Activated naive CD8-positive, alpha-beta T cell treated with anti-CD3 and anti-CD28 coated beads, Interleukin-2, amount 50 U/mL, for 24 hours (primary cell): ENCODE results near the gene IP6K1.
"Not testable (repeated sequence)": the region's sequence is repeated elsewhere in the genome, so short reads cannot be mapped to it uniquely, and the experiment has no call there.

ENCODE experiments used
- ATAC-seq: fragments of 150-1000 bp; cut with Tn5 transposase; one replicate; pipeline ENCODE4 v1.10.0; 2021
- DNase-seq: peaks from one replicate; pipeline ENCODE4 v3.0.0; 2021
- H3K27ac Mint-ChIP-seq: one replicate; pipeline ENCODE4 v1.8.0; 2021; ENCODE audit warnings: mild to moderate bottlenecking, mixed read lengths
- H3K27me3 Mint-ChIP-seq: one replicate; pipeline ENCODE4 v1.8.0; 2021; ENCODE audit warnings: mixed read lengths
- H3K36me3 Mint-ChIP-seq: one replicate; pipeline ENCODE4 v1.8.0; 2021; ENCODE audit warnings: low read depth, mixed read lengths
- H3K4me1 Mint-ChIP-seq: one replicate; pipeline ENCODE4 v1.8.0; 2021; ENCODE audit warnings: mixed read lengths
- H3K4me3 Mint-ChIP-seq: one replicate; pipeline ENCODE4 v1.8.0; 2021; ENCODE audit warnings: mild to moderate bottlenecking, moderate library complexity, mixed read lengths
- H3K9me3 Mint-ChIP-seq: one replicate; pipeline ENCODE4 v1.8.0; 2021; ENCODE audit warnings: mixed read lengths

Gene IP6K1

DNA sequence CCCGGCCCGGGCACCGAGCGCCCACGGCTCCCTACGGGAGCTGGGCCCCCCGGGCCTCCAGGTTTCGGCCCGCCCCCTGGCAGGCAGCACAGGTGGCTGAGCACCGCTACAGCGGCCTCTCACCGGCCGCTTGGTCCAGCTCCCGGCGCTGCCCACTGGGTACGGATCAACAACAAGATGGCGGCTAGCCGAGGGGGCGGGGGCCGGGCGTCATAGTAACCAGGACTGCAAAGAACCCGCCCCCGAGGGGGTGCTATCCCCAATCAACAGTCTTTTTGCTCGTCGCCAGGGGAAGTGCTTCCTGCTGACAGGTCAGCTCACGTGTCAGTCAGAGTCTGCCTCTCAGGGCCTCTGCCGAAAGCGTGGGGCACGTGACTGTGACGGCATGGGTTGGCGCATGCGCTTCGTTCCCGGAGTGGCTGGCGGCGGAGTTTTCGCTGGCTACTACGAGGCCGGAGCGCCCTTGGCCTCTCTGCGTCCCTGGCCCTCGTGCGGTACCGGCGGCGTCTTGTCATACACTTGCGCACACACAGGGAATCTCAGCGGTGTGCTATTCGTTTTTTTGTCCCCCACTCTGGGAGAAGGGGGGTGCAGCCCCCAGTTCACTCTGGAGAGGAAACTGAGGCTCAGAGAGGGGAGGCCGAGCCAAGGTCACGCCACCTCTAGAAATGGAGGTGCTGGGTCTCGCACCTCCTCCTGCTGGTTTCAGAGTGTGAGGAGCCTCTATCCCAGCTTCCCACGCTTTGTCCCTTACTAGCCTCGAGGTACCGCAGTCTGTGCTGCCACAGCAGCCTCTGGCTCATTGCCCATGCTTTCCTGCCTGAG lies at the start of gene IP6K1:
Gene IP6K1 (minus strand): TSS at position 186 of the 825 bp plus-strand sequence. CDS start 38,502 bp downstream, outside the sequence.
- DNase-seq, result peak; percentile 99
- ATAC-seq, result peak; percentile 100
- Mint-ChIP-seq H3K27me3 (no peaks in the 10 kb centered on the region), H3K9me3 (no peaks in the 10 kb centered on the region), H3K4me3 (peak within 1 kb of the TSS; percentile 87), H3K4me1 (peaks cover 37% of the 10 kb centered on the region), H3K36me3 (peaks cover 11% of the 10 kb centered on the region), H3K27ac (peak within 1 kb of the TSS; percentile 94)

DNA sequence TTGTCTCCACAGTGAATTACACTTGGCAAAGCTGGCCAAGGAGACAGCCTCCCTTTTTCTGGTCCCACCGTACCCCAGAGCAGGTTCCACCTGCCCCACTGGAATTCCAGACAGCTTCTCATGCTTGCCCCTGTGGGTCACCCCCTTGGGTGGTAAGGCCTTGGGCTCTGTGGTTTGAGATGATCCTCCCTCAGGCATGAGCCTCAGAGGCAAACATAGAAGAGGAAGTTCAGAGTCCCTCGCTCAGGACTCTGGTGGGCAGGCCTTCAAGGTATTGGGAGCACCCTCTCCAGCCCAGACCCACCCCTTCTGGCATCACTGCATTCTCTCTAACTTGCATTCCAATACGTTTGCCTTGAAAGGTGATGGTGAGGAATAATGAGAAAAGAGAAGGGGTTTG lies 45.0 kb upstream of the IP6K1 start:
- peaks cover 29% of the 10 kb centered on the region for H3K36me3 Mint-ChIP-seq
- DNase-seq, result no peak
- H3K9me3 Mint-ChIP-seq, result no peaks in the 10 kb centered on the region
- H3K4me3 Mint-ChIP-seq, result no peak overlapping the region
- H3K27ac Mint-ChIP-seq, result no peak overlapping the region
- no peaks in the 10 kb centered on the region for H3K27me3 Mint-ChIP-seq
- no peaks in the 10 kb centered on the region for H3K4me1 Mint-ChIP-seq
- no peak for ATAC-seq

DNA sequence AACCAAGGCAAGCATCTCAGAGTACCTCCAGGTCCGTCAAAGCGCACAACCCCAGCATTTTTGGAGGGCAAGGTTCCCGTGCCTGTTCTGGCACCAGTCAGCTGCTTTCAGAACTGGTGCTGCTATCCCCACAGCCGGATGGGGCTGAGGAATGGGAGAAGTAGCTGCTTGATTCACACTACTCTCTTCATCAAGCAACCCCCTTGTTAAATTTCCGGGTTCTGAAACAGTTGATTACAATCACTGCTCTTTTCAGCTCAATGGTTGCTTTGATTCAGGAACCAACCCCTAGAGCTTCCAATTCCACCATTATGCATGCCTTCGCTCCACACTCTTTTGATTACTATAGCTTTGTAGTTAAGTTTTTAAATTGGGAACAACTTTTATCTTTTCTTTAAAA lies 39.7 kb upstream of the IP6K1 start:
- no peaks in the 10 kb centered on the region for H3K9me3 Mint-ChIP-seq
- H3K4me3 Mint-ChIP-seq, result no peak overlapping the region
- peaks cover 15% of the 10 kb centered on the region for H3K36me3 Mint-ChIP-seq
- no peak overlapping the region for H3K27ac Mint-ChIP-seq
- no peaks in the 10 kb centered on the region for H3K4me1 Mint-ChIP-seq
- H3K27me3 Mint-ChIP-seq, result no peaks in the 10 kb centered on the region
- DNase-seq (no peak), ATAC-seq (no peak)

DNA sequence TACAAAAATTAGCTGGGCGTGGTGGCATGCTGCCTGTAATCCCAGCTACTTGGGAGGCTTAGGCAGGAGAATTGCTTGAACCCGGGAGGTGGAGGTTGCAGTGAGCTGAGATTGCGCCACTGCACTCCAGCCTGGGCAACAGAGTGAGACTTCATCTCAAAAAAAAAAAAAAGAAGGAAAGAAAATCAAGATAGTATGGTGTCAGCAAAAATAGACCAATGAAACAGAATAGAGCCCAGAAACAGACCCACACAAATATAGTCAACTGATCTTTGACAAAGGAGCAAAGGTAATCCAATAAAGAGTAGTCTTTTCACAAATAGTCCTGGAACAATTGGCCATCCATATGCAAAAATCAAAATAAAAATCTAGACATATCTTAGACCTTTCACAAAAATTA lies 36.8 kb upstream of the IP6K1 start:
- not testable (repeated sequence) for DNase-seq, H3K9me3 Mint-ChIP-seq, ATAC-seq, H3K4me3 Mint-ChIP-seq, H3K36me3 Mint-ChIP-seq, H3K4me1 Mint-ChIP-seq, H3K27ac Mint-ChIP-seq, H3K27me3 Mint-ChIP-seq

DNA sequence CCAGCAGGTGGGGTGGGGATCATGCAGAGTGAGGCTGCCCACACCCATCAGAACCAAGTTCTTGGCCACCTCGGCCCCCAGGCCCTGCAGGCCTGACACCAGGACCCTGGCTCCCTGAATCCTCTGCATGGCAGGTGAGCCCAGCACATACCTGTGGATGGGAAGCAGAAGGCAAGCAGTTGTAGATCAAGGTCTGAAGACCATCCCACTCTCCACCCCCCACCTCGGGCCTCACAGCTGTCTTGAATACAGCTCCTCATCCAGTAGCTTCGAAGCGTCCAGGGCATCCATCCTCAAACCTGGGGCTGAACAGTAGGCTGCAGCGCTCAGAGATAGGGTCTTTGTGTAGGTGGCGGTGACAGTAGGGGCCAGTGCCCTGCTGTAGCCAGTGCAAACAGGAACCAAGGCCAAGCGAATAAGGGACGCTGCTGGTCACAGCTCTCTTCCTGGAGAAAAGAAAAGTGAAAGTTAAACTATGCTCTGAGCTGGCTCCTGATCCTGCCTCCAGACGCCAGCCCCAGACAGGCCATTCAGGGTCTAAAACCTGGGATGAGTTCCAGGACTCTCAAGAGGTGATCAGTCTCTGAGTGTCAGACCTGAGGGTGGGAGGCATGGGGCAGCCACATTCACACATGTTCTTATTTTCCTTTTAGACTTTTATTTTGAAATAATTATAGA lies 27.3 kb upstream of the IP6K1 start, which contains the start of gene UBA7:
Gene UBA7 (minus strand): TSS at position 457 of the 678 bp plus-strand sequence. CDS start 166 bp downstream, at position 291.
- peak; percentile 36 for DNase-seq
- Mint-ChIP-seq H3K4me1 (peaks cover 25% of the 10 kb centered on the region), H3K27me3 (no peaks in the 10 kb centered on the region), H3K4me3 (peak within 1 kb of the TSS; percentile 86), H3K27ac (peak within 1 kb of the TSS; percentile 91), H3K36me3 (no peaks in the 10 kb centered on the region), H3K9me3 (no peaks in the 10 kb centered on the region)
- ATAC-seq, result peak; percentile 81

DNA sequence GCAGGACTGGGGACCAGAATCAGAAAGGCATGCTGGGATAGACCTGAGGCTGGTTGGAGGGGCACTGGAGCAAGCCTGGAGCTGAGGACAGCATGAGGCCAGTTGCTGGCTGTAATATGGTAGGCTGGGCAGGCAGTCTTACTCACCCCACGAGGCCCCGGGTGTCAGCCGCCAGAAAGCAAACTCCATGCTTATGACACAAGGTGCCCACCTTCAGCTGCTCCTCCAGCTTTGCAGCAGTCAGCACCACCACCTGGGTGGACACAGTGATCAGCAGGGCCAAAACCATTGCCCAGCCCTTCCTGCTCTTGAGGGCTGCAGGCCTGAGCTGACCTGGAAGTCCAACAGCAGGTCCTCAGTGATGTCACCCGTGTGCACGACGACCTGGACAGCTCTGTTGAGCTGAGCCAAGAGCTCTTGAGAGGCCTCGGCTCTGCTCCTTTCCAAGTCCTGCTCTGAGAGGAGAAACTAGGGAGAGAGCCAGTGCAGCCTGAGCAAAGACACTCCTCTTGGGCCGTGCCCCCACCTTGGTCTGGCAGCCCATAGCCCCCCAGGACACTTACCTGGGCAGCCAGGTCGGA lies 26.7 kb upstream of the IP6K1 start:
- H3K9me3 Mint-ChIP-seq, result no peaks in the 10 kb centered on the region
- no peaks in the 10 kb centered on the region for H3K27me3 Mint-ChIP-seq
- H3K36me3 Mint-ChIP-seq, result no peaks in the 10 kb centered on the region
- H3K4me1 Mint-ChIP-seq, result peaks cover 31% of the 10 kb centered on the region
- peak overlapping the region; percentile 91 for H3K27ac Mint-ChIP-seq
- ATAC-seq, result peak; percentile 6
- no peak for DNase-seq
- peak overlapping the region; percentile 86 for H3K4me3 Mint-ChIP-seq

DNA sequence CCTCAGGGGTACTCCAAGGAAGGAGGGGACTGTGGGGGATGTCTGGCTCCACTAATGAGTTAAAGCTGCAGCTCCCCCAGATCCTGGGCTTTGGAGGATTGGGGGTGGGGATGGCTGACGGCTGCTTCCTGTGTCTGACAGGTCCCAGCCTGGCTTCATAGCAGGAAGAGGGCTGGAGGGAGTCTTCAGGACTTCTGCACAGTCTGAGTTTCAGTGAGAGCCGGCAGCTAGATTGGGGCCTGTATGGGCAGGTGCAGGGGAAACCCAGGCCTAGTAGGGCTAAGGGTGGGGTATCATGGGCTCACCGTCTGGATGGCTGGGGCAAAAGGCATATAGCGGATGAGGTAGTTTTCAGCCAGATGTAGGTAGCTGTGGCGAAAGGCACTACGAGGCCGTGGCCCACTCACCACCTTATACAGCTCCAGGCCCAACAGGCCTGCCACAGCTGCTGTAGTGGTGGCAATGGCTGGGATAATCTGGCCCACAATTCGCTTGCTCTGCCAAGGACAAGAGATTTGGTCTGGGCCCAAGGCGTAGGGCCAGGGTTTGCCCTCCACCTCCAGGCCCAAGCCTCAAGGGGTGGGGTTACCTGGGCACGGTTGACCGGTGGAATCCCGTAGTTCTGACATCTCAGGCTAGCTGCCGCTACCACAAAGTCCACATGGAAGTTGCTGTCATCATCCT lies 21.2 kb upstream of the IP6K1 start:
- Mint-ChIP-seq H3K27ac (peak overlapping the region; percentile 74), H3K27me3 (no peaks in the 10 kb centered on the region), H3K36me3 (no peaks in the 10 kb centered on the region), H3K4me1 (peaks cover 52% of the 10 kb centered on the region), H3K4me3 (no peak overlapping the region), H3K9me3 (no peaks in the 10 kb centered on the region)
- ATAC-seq (no peak), DNase-seq (no peak)

DNA sequence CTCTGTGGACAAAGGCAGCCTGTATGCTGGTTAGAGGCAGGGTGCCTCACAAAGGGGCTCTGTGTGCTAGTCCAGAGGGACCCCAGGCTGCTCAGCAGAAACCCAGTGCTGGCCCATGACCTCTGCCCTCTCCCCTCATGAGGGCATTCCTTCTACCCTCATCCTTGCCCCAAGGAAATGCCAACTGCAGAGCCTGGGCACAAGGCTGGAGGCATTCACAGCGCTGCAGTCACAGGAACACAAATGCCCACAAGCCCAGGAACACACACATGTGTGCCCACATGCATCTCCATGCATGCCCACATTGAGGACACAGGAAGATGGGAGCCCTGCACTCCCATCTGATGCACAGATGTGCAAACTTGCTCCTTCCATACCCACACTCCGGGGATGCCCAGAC lies 20.5 kb upstream of the IP6K1 start:
- Mint-ChIP-seq H3K27ac (peak overlapping the region; percentile 18), H3K27me3 (peaks cover 6% of the 10 kb centered on the region), H3K36me3 (no peaks in the 10 kb centered on the region), H3K9me3 (no peaks in the 10 kb centered on the region), H3K4me3 (no peak overlapping the region), H3K4me1 (peaks cover 57% of the 10 kb centered on the region)
- ATAC-seq, result no peak
- no peak for DNase-seq

DNA sequence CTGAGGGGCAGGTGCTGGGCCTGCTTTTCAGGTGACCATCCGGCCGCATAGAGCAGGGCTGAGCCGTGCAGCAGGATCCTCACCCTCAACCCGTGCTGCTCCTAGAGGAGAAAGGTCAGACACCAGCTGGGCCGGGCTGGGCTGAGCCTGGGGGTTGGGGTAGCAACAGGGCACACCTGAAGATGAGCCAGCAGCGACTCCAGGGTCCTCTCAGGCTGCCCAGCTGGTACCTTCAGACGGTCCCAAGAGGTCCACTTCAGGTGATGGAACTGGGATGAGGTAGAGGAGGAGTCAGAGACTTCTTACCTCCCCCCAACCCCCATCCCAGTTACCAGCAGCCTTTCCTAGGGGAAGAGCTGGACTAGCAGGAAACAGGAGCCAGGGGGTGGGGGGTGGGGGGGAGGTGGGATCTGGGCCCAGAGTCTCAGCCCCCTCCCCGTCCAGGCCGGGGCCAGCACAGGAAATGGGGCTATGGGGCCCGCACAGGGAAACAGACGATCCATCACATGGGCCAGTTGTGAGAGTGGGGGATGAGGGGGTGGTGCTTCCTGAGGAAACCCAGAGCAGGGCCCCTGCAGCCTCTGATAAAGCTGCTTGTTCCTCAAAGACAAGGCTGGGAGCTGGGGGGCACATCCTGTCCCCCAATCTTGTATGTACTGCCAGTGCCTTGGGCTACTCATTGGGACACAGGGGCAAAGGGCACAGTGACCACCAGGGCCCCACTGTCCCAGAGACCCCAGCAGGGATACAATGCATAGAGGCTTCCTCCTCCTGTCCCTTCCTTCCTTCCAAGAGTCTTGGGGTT lies 19.8 kb upstream of the IP6K1 start:
- no peak overlapping the region for H3K4me3 Mint-ChIP-seq
- H3K27me3 Mint-ChIP-seq, result peaks cover 10% of the 10 kb centered on the region
- H3K27ac Mint-ChIP-seq, result peak overlapping the region; percentile 66
- peak; percentile 49 for DNase-seq
- H3K4me1 Mint-ChIP-seq, result peaks cover 54% of the 10 kb centered on the region
- H3K9me3 Mint-ChIP-seq, result no peaks in the 10 kb centered on the region
- ATAC-seq, result no peak
- no peaks in the 10 kb centered on the region for H3K36me3 Mint-ChIP-seq

DNA sequence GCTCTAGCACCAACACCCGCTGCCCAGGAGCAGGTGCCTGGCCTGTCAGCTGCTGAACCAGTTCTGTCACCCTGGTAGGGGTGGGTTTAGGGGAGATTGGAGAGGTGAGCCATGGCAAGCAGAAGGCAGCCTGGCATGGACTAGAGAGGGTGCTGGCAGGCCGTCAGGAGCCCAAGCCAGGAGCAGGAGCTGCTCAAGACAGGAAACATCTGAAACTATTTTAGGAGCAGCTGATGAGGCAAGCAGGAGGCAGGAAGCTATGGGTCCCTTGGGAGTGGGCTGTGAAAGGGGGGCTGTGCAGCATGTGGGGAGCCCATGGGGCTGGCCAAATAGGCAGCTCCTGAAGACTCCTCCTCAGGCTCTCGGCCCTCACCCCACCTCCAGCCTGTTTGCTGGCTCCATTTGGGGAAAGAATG lies 19.0 kb upstream of the IP6K1 start:
- no peak for ATAC-seq
- peaks cover 10% of the 10 kb centered on the region for H3K27me3 Mint-ChIP-seq
- DNase-seq, result no peak
- H3K36me3 Mint-ChIP-seq, result no peaks in the 10 kb centered on the region
- H3K4me1 Mint-ChIP-seq, result peaks cover 54% of the 10 kb centered on the region
- no peaks in the 10 kb centered on the region for H3K9me3 Mint-ChIP-seq
- no peak overlapping the region for H3K4me3 Mint-ChIP-seq
- peak overlapping the region; percentile 66 for H3K27ac Mint-ChIP-seq

DNA sequence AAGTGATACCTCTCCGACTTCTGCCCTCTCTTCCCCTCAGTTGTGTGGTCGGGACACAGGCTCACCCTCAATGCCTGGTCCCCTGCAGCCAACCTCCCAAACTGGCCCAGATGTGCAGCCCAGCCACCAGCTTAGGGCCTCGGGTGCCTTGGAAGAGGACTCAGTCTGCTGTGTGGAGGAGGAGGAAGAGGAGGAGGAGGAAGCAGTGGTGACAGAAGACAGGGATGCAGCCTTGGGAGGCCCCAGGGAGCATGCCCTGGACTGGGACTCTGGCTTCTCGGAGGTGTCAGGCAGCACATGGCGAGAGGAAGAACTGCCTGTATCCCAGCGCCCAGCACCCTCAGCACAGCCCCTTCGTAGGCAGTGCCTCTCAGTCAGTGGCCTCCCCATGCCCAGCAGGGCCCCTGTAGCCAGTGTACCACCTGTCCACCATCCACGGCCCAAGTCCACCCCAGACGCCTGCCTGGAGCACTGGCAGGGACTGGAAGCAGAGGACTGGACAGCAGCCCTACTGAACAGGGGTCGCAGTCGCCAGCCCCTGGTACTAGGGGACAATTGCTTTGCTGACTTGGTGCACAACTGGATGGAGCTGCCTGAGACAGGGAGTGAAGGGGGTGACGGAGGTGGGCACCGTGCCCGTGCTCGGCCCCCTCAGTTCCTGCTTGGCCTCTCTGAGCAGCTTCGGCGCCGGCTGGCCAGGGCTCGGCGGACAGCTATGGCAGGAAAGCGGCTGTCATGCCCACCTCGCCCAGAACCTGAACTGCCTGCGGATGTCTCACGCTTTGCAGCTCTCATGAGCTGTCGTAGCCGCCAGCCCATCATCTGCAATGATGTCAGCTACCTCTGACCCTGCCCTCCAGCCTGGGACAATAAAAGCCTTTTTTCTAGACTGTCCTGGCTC lies 18.0 kb upstream of the IP6K1 start:
- no peaks in the 10 kb centered on the region for H3K9me3 Mint-ChIP-seq
- peak overlapping the region; percentile 66 for H3K27ac Mint-ChIP-seq
- H3K4me3 Mint-ChIP-seq, result peak overlapping the region; percentile 88
- H3K36me3 Mint-ChIP-seq, result no peaks in the 10 kb centered on the region
- DNase-seq (no peak), ATAC-seq (no peak)
- H3K27me3 Mint-ChIP-seq, result peaks cover 12% of the 10 kb centered on the region
- H3K4me1 Mint-ChIP-seq, result peaks cover 54% of the 10 kb centered on the region

DNA sequence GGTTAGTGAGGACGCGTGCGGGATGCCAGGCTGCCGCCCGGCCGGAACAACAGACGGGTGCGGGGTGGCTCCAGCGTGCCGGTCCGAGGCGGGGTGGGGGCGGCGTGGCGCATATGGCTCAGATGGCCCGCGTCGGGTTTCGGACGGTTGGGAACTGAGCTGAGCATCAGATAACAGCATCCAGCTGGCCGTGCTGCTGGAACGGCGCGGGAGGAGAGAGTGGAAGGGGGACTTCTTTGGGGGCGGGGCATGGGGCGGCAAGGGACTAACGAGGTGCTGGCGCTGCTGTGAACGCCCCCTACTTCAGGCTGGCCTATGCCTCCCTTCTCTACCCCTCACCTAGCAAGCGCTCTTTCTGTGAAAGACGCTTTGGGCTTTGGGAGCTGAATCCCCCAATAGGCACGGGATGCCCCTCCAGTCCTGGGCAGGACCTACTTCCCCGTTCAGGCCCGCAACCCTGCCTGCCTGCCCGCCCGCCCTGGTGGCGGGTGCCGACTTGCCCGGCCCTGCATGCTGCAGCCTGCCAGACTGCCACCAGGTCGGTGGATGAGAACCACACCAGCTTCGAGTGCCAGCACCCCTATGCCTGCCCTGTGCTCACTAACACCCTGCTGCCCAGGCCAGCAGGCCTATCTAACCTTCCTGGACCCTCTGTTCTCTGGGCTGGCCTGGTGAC lies 17.3 kb upstream of the IP6K1 start:
- DNase-seq, result peak; percentile 53
- Mint-ChIP-seq H3K9me3 (no peaks in the 10 kb centered on the region), H3K27me3 (peaks cover 12% of the 10 kb centered on the region), H3K27ac (no peak overlapping the region), H3K4me1 (peaks cover 52% of the 10 kb centered on the region), H3K4me3 (peak overlapping the region; percentile 88), H3K36me3 (no peaks in the 10 kb centered on the region)
- peak; percentile 8 for ATAC-seq
